Stimulated activated CD8-positive, alpha-beta memory T cell treated with anti-CD3 and anti-CD28 coated beads, Interleukin-4, amount 100 ng/mL, for 4 hours (primary cell): Measurements from ENCODE around the gene KMT5C.
A peak's percentile ranks its signal among the peaks of the same experiment; 100 is the strongest.

Experiments used
- DNase-seq, 2 donors: peaks; one replicate each; pipeline ENCODE4 v3.0.0-alpha.2; 2020; ENCODE audit warnings: low read depth in 2 of 2, low spot score in 1 of 2

KMT5C gene

DNA sequence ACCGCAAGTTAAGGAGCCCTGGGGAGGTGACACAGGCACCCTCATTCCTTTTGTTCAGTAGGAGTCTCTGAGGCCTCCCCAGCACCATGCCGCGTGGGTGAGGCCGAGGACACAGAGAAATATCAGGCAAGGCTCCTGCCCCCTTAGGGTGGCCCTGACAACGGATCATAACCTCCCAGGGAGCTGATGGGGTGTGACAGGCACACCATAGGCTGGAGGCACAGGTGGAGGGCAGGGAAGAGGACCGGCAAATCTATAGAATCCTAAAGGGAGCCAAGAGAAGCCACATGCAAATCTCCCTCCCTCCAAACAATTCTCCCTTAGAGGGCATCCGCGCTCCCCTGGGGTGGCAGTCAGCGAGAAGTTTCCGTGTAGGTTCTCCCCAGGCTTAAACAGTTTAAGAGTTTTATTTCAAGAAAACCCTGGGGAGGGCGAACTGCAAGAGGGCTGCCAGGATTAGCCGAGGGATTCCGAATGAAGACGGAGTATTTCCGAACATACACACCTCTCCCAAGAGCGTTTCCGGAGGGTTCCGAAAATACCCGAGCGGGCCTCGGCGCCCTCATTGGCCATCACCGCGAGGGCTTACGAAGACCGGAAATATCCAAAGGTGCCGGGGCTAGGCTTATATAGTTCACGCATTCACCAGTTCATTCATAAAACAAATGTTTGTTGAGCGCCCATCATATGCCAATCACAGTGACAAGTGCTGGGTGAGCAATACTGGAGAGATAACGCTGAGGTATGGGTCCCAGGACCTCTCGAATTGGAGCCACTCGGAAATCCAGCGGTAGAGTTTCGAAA lies 45.4 kb downstream of the KMT5C start:
- peak; percentile 80 to 88 for DNase-seq

DNA sequence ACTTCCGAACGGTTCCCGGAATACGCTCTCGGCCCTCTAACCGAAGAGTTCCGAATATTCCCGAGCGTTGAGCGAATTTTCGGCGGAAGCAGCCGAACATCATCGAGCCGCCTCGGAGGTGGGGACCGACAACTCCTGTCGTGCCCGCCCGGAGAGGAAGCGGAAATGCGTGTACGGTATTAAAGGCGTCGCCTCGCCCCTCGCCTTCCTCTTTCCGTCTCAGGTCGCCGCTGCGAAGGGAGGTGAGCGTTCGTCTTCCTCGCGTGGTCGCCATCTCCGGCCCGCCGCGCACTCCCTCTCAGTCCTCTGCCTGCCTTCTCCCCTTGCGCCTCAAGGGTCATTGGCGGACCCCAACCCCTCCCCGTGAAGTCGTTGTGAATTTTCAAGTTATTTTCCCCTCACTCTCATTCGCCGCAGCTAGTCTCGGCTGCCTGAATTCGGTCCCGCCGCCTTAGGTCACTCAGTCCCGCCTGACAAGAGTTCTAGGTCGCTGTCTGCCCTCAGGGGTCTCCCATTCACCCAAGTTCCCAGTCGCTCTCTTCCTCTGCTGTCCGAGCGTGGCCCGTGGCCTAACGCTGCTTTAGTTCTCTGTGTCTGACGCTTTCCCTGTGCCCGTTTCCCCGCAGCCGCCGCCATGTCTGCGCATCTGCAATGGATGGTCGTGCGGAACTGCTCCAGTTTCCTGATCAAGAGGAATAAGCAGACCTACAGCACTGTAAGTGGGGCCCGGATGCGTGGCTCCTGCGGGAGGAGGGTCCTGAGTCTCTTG lies 46.2 kb downstream of the KMT5C start, which contains the start of gene RPL28:
RPL28 (plus strand) TSS at position 209 of the 769 bp plus-strand sequence; CDS start at position 635, 426 bp downstream.
- DNase-seq, result peak; percentile 94 to 96

DNA sequence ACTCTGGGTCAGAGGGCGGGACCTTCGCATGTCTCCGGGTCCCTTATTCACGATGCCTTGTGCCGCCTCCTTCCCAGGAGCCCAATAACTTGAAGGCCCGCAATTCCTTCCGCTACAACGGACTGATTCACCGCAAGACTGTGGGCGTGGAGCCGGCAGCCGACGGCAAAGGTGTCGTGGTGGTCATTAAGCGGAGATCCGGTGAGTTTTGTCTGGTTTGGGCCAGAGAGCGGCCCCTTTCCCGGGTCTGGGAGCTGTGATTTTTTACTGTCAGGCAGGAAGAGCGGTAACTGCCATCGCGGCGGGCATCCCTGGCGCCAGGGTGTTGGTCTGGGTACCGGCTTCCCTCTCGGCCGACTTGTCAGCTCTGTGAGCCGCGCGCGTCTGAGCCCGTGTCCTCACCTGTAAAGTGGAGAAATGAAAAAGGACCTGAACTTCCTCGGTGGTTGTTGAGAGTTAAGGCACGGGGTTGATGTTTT lies 46.9 kb downstream of the KMT5C start:
- DNase-seq, result no peak

DNA sequence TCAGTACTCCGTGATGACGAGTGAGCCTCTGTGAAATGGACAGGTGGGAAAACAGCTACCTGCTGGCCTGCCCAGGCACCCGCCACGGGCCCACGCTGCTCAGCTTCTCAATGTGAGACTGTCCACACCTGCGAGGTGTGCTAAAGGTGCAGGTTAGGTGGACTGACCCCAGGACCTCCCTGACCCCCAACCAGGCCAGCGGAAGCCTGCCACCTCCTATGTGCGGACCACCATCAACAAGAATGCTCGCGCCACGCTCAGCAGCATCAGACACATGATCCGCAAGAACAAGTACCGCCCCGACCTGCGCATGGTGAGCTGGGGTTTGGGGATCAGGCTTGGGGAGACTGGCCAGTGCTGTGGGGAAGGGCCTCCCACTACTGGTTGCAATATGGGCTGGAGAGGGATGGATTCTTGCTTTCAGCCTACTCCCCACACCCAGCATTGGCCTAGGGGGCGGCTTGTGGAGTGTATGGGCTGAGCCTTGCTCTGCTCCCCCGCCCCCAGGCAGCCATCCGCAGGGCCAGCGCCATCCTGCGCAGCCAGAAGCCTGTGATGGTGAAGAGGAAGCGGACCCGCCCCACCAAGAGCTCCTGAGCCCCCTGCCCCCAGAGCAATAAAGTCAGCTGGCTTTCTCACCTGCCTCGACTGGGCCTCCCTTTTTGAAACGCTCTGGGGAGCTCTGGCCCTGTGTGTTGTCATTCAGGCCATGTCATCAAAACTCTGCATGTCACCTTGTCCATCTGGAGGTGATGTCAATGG lies 48.2 kb downstream of the KMT5C start:
- no peak for DNase-seq

DNA sequence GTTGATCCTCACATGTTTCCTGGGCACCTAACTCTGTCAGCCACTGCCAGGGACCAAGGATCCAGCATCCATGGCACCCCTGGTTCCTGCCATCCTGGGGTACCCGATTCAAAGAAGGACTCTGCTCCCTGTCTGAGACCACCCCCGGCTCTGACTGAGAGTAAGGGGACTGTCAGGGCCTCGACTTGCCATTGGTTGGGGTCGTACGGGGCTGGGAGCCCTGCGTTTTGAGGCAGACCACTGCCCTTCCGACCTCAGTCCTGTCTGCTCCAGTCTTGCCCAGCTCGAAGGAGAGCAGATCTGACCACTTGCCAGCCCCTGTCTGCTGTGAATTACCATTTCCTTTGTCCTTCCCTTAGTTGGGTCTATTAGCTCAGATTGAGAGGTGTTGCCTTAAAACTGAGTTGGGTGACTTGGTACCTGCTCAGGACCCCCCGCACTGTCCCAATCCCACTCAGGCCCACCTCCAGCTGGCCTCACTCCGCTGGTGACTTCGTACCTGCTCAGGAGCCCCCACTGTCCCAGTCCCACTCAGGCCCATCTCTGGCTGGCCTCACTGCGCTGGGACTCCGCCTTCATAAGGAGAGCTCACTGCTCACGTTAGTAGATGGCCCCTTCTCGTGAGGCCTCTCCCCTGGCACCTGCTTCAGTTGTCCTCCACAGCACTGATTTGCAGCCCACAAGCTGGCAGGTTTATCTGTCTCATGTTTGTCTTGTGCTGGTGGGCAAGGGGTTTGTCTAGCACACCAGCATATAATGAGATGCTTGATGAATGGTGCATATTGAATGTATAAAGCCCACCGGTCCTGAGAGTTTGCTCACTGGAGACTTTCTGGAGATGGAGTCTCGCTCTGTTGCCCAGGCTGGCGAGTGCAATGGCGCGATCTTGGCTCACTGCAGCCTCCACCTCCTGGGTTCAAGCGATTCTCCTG lies 50.0 kb downstream of the KMT5C start:
- no peak for DNase-seq

DNA sequence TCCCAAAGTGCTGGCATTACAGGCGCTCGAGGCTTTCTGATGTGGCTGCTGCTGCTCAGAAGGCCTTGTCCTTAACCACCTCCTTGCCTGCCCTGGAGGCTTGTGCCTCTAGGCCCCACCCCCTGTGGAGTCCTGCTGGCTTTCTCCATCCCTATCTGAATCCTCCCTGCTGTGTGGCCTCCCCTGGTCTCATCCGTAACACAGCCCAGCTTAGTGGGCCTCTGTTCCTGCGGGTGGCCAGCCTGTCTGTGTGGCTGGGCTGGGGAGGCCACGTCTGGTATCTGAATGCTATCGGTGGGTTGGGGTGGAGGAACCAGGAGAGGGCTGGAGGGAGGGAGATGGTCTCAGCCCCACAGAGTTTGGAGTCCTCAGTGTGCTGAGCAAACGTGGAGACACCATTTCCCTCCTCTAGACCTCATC lies 50.8 kb downstream of the KMT5C start:
- DNase-seq, result no peak

DNA sequence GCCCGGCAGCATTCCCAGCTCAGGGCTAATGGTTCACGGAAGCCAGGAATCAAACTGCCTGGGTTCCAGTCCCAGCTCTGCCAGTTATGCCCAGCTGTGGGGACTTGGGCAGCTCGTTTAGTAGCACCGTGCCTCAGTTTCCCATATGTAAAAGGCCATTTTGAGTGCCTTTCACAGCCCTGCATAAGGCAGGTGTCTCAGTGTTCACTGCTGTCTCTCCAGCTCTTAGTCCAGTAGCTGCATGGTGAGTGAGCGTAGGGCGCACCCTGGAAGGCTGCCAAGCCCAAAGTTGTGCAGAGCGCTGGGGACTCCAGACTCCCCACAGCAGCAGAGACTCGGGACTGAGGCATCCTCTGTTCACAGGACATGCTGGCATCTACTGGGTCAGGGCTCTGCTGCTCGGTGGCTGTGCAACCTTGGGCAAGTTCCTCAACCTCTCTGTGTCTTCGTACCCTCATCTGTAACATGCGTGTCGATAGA lies 51.6 kb downstream of the KMT5C start:
- DNase-seq, result no peak

DNA sequence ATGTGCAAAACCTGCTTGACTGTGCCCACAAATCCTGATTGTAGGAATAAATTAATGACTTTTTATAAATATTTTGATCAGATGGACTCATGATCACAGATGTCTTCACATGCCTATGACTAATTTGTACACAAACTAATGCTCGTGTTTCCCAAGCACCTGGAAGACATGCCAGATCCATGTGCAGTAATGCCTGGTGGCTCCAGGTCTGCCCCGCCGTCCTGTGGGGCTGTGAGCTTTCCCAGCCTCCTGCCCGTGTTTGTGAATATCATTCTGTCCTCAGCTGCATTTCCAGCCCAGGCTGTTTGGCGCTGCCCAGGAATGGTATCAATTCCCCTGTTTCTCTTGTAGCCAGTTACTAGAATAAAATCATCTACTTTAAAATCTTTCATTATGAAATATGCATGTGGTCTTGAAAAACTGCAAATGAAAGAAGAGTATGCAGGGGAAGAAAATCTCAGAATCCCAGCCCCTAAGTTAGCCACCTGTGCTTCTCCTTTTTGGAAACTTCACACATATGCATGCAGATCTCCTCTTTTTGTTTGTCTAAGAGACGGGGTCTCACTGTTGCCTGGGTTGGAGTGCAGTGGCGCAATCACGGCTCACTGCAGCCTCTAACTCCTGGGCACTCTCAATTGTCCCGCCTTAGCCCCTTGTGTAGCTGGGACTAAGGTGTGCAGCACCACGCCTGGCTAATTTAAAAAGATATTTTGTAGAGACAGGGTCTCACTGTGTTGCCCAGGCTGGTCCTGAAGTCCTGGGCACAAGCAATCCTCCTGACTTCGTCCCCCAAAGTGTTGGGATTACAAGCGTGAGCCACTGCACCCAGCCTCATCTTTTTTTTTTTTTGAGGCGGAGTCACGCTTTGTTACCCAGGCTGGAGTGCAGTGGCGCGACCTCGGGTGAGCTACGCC lies 52.3 kb downstream of the KMT5C start:
- DNase-seq, result no peak

DNA sequence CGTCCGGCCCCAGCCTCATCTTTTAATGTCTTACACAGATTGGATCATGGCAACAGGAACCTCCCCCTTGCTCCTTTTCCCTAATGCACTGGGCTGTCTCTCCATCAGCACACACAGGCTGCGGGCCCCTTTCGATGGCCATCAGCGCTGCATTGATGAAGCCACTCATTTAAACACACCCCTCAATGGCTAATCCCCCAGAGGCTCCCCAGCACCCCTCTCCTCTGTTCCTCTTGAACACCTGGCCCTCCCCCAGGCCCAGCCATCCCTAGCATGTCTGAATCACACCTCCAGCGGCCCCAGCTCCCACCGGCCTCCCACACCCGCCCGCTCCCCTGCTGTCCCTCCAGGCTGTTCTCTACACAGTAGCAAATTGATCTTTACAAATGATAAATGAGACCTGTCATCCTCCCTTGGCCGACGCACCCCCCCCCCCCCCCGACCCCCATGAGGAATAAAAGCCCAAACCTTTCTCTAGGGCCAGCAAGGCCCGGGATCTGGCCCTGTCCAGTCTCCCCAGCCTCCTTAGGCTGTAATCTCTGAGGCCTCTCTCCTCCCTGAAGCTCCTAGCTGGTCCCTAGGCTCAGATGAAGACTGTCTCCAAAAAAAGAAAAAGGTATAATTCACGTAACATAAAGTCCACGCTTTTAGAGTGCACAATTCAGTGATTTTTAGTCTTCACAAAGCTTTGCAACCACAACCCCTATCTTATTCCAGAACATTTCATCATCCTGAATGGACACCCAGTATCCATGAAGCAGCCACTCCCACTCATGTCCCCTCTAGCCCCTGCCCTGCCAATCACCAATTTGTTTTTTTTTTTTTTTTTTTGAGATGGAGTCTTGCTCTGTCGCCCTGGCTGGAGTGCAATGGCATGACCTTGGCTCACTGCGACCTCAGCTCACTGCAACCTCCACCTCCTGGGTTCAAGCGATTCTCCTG lies 53.4 kb downstream of the KMT5C start:
- DNase-seq, result no peak
